HEK293 (cell line): ENCODE results near the gene THUMPD3.

Source experiments
- CTCF ChIA-PET: fragments of 350-600 bp; formaldehyde crosslinking; extraction: SDS; loops from one replicate; lab custom pipeline; 2021; ENCODE audit warnings: antibody characterized with exemption; lab: Yijun Ruan, JAX
- POLR2A ChIA-PET: fragments of 300-600 bp; formaldehyde crosslinking; extraction: SDS; loops from one replicate; lab custom pipeline; 2020; ENCODE audit warnings: antibody characterized with exemption, inconsistent platforms; lab: Yijun Ruan, JAX
- H3K27ac ChIP-seq: fragments of 200-500 bp; sonication (Bioruptor generic); 2 replicates; pipeline ENCODE4 v1.5.1; 2014; ENCODE audit warnings: low read depth, low read length, control low read depth, inconsistent platforms; ENCODE audit errors: extremely low read depth
- H3K36me3 ChIP-seq, 2 experiments: fragments of 200-500 bp in 1 of 2; sonication (Bioruptor generic) in 1 of 2; 1 replicate in 1 of 2; 2 replicates in 1 of 2; pipeline ENCODE4 v1.5.1; 2014 to 2017; ENCODE audit warnings: inconsistent platforms in 2 of 2, low read length in 2 of 2; ENCODE audit not compliant: control insufficient read depth in 2 of 2, insufficient read depth in 1 of 2
- H3K4me1 ChIP-seq: fragments of 200-500 bp; sonication (Bioruptor generic); 2 replicates; pipeline ENCODE4 v1.5.1; 2014; ENCODE audit warnings: mild to moderate bottlenecking, low read length, inconsistent platforms; ENCODE audit not compliant: control insufficient read depth, insufficient read depth
- H3K4me3 ChIP-seq: 2 replicates; pipeline ENCODE4 v1.5.1; 2011; ENCODE audit warnings: low read depth, mild to moderate bottlenecking, control low read depth, low read length, moderate library complexity
- H3K9me3 ChIP-seq: fragments of 200-500 bp; sonication (Bioruptor generic); 2 replicates; pipeline ENCODE4 v1.5.1; 2014; ENCODE audit warnings: low read depth, low read length, inconsistent platforms; ENCODE audit not compliant: control insufficient read depth, insufficient read depth
- GLIS1 ChIP-seq: fragments of 450-650 bp; formaldehyde crosslinking; IDR thresholded peaks from 2 replicates; pipeline ENCODE4 v1.5.1; 2016; ENCODE audit warnings: missing biosample characterization, missing genetic modification characterization
- IKZF3 ChIP-seq: fragments of 450-650 bp; IDR thresholded peaks from 2 replicates; pipeline ENCODE4 v1.5.0; 2018; ENCODE audit warnings: missing biosample characterization, mild to moderate bottlenecking, missing genetic modification characterization, moderate library complexity
- KLF1 ChIP-seq: fragments of 450-650 bp; formaldehyde crosslinking; IDR thresholded peaks from 2 replicates; pipeline ENCODE4 v1.5.1; 2016; ENCODE audit warnings: missing biosample characterization, missing genetic modification characterization
- KLF10 ChIP-seq: fragments of 450-650 bp; IDR thresholded peaks from 2 replicates; pipeline ENCODE4 v1.5.1; 2018; ENCODE audit warnings: missing biosample characterization, mild to moderate bottlenecking, missing genetic modification characterization
- KLF7 ChIP-seq: fragments of 450-650 bp; formaldehyde crosslinking; IDR thresholded peaks from 2 replicates; pipeline ENCODE4 v1.5.1; 2016; ENCODE audit warnings: missing biosample characterization, missing genetic modification characterization, borderline replicate concordance
- PRDM1 ChIP-seq: fragments of 450-650 bp; formaldehyde crosslinking; IDR thresholded peaks from 2 replicates; pipeline ENCODE4; 2016; ENCODE audit warnings: missing biosample characterization, missing genetic modification characterization
- SP2 ChIP-seq: fragments of 450-650 bp; formaldehyde crosslinking; IDR thresholded peaks from 2 replicates; pipeline ENCODE4 v1.5.1; 2016; ENCODE audit warnings: missing biosample characterization, missing genetic modification characterization
- SP7 ChIP-seq: fragments of 450-650 bp; formaldehyde crosslinking; IDR thresholded peaks from 2 replicates; pipeline ENCODE4 v1.5.1; 2016; ENCODE audit warnings: missing biosample characterization, missing genetic modification characterization
- ZBTB20 ChIP-seq: fragments of 450-650 bp; formaldehyde crosslinking; IDR thresholded peaks from 2 replicates; pipeline ENCODE4 v1.5.1; 2016; ENCODE audit warnings: missing biosample characterization, missing genetic modification characterization
- ZBTB21 ChIP-seq: fragments of 450-650 bp; formaldehyde crosslinking; IDR thresholded peaks from 2 replicates; pipeline ENCODE4 v1.5.1; 2017; ENCODE audit warnings: missing biosample characterization, missing genetic modification characterization
- ZBTB48 ChIP-seq: fragments of 450-650 bp; formaldehyde crosslinking; IDR thresholded peaks from 2 replicates; pipeline ENCODE4 v1.5.1; 2016; ENCODE audit warnings: missing biosample characterization, missing genetic modification characterization
- ZBTB8A ChIP-seq: fragments of 450-650 bp; formaldehyde crosslinking; IDR thresholded peaks from 2 replicates; pipeline ENCODE4 v1.5.1; 2016; ENCODE audit warnings: missing biosample characterization, missing genetic modification characterization
- ZEB2 ChIP-seq: fragments of 450-650 bp; formaldehyde crosslinking; IDR thresholded peaks from 2 replicates; pipeline ENCODE4 v1.5.1; 2016; ENCODE audit warnings: missing biosample characterization, missing genetic modification characterization
- ZFP69B ChIP-seq: fragments of 450-650 bp; formaldehyde crosslinking; IDR thresholded peaks from 2 replicates; pipeline ENCODE4 v1.5.1; 2016; ENCODE audit warnings: missing biosample characterization, missing genetic modification characterization
- ZIC2 ChIP-seq: fragments of 450-650 bp; formaldehyde crosslinking; IDR thresholded peaks from 2 replicates; pipeline ENCODE4 v1.5.1; 2016; ENCODE audit warnings: missing biosample characterization, missing genetic modification characterization
- ZNF112 ChIP-seq: fragments of 450-650 bp; formaldehyde crosslinking; IDR thresholded peaks from 2 replicates; pipeline ENCODE4 v1.5.0; 2017; ENCODE audit warnings: missing biosample characterization, missing genetic modification characterization
- ZNF121 ChIP-seq: fragments of 450-650 bp; formaldehyde crosslinking; IDR thresholded peaks from 2 replicates; pipeline ENCODE4 v1.5.1; 2016; ENCODE audit warnings: missing biosample characterization, missing genetic modification characterization
- ZNF169 ChIP-seq: fragments of 450-650 bp; formaldehyde crosslinking; IDR thresholded peaks from 2 replicates; pipeline ENCODE4 v1.5.1; 2016; ENCODE audit warnings: missing biosample characterization, missing genetic modification characterization
- ZNF174 ChIP-seq: fragments of 450-650 bp; formaldehyde crosslinking; IDR thresholded peaks from 2 replicates; pipeline ENCODE4 v1.5.0; 2017; ENCODE audit warnings: missing biosample characterization, mild to moderate bottlenecking, missing genetic modification characterization
- ZNF274 ChIP-seq, 2 experiments: fragments of 200-500 bp in 1 of 2; fragments of 450-650 bp in 1 of 2; sonication (Bioruptor generic) in 1 of 2; formaldehyde crosslinking in 1 of 2; IDR thresholded peaks; 2 replicates each; pipeline versions ENCODE4 v1.5.1 to v1.6.1; 2014 to 2016; ENCODE audit warnings: borderline replicate concordance in 1 of 2, inconsistent platforms in 1 of 2, low read length in 1 of 2, missing biosample characterization in 1 of 2, missing genetic modification characterization in 1 of 2
- ZNF324 ChIP-seq: fragments of 450-650 bp; formaldehyde crosslinking; IDR thresholded peaks from 2 replicates; pipeline ENCODE4 v1.5.1; 2016; ENCODE audit warnings: missing biosample characterization, missing genetic modification characterization
- ZNF341 ChIP-seq: fragments of 450-650 bp; formaldehyde crosslinking; IDR thresholded peaks from 2 replicates; pipeline ENCODE4; 2016; ENCODE audit warnings: low read depth, missing biosample characterization, missing genetic modification characterization
- ZNF391 ChIP-seq: fragments of 450-650 bp; formaldehyde crosslinking; IDR thresholded peaks from 2 replicates; pipeline ENCODE4 v1.5.1; 2016; ENCODE audit warnings: low read depth, missing biosample characterization, missing genetic modification characterization, borderline replicate concordance
- ZNF394 ChIP-seq: fragments of 450-650 bp; formaldehyde crosslinking; IDR thresholded peaks from 2 replicates; pipeline ENCODE4 v1.5.1; 2016; ENCODE audit warnings: missing biosample characterization, missing genetic modification characterization, mild to moderate bottlenecking, moderate library complexity, borderline replicate concordance
- ZNF426 ChIP-seq: fragments of 450-650 bp; formaldehyde crosslinking; IDR thresholded peaks from 2 replicates; pipeline ENCODE4 v1.5.1; 2017; ENCODE audit warnings: missing biosample characterization, missing genetic modification characterization, mild to moderate bottlenecking, inconsistent platforms, moderate library complexity
- ZNF629 ChIP-seq: fragments of 450-650 bp; formaldehyde crosslinking; IDR thresholded peaks from 2 replicates; pipeline ENCODE4 v1.5.1; 2017; ENCODE audit warnings: missing biosample characterization, missing genetic modification characterization
- ZNF639 ChIP-seq: fragments of 450-650 bp; formaldehyde crosslinking; IDR thresholded peaks from 2 replicates; pipeline ENCODE4 v1.5.1; 2016; ENCODE audit warnings: missing biosample characterization, missing genetic modification characterization
- ZNF701 ChIP-seq: fragments of 450-650 bp; formaldehyde crosslinking; IDR thresholded peaks from 2 replicates; pipeline ENCODE4 v1.5.1; 2016; ENCODE audit warnings: missing biosample characterization, missing genetic modification characterization
- ZNF837 ChIP-seq: fragments of 450-650 bp; formaldehyde crosslinking; IDR thresholded peaks from 2 replicates; pipeline ENCODE4 v1.5.1; 2016; ENCODE audit warnings: missing biosample characterization, missing genetic modification characterization
- ZNF843 ChIP-seq: fragments of 450-650 bp; formaldehyde crosslinking; IDR thresholded peaks from 2 replicates; pipeline ENCODE4 v1.5.1; 2016; ENCODE audit warnings: missing biosample characterization, missing genetic modification characterization
- ZSCAN16 ChIP-seq: fragments of 450-650 bp; formaldehyde crosslinking; IDR thresholded peaks from 2 replicates; pipeline ENCODE4 v1.5.1; 2016; ENCODE audit warnings: missing biosample characterization, missing genetic modification characterization
- TF ChIP-seq, protein P1 (sequence below): fragments of 450-650 bp; formaldehyde crosslinking; IDR thresholded peaks from 2 replicates; pipeline ENCODE4 v1.5.1; 2017; ENCODE audit warnings: missing biosample characterization, mild to moderate bottlenecking, missing genetic modification characterization, moderate library complexity
- TF ChIP-seq, protein P2 (sequence below): fragments of 450-650 bp; formaldehyde crosslinking; IDR thresholded peaks from 2 replicates; pipeline ENCODE4 v1.5.1; 2016; ENCODE audit warnings: missing biosample characterization, missing genetic modification characterization
- TF ChIP-seq, protein P3 (sequence below): fragments of 450-650 bp; formaldehyde crosslinking; IDR thresholded peaks from 2 replicates; pipeline ENCODE4 v1.5.1; 2016; ENCODE audit warnings: missing biosample characterization, missing genetic modification characterization, low read depth

The THUMPD3 gene

GRCh38 chr3:9395570-9396300 lies 32.9 kb downstream of the THUMPD3 start:
- Histone ChIP-seq H3K27ac (peak overlapping the region; percentile 99), H3K4me3 (peak overlapping the region; percentile 63), H3K9me3 (no peaks in the 10 kb centered on the region), H3K36me3 (peaks cover 24 to 49% of the 10 kb centered on the region in 2 experiments), H3K4me1 (peaks cover 15% of the 10 kb centered on the region)
- CTCF ChIA-PET, result interaction anchor here (0.5 to 1.3 kb wide), 3 partner anchors 21 to 28 kb away, joined by 4 to 6 read pairs (median 4); no protein-coding TSS in a partner anchor
- POLR2A ChIA-PET, result interaction anchor here (0.7 to 5.1 kb wide), 17 partner anchors 9 to 926 kb away, joined by 3 to 70 read pairs (median 4); partner anchors contain the start of genes OGG1 and THUMPD3
- TF ChIP-seq ZEB2 (tag by site-specific recombination) (no peak), ZNF394 (tag by site-specific recombination) (no peak), ZNF391 (tag by site-specific recombination) (no peak), ZFP69B (tag by site-specific recombination) (no peak), ZIC2 (no peak), ZNF639 (tag by site-specific recombination) (no peak), ZNF274 (IDR thresholded peaks at IDR 0.05; ENCODE audit: low read length) (no peak), ZNF274 (tag by site-specific recombination; IDR thresholded peaks at IDR 0.05; ENCODE audit: borderline replicate concordance) (no peak), ZNF701 (no peak), KLF7 (tag by site-specific recombination) (peak; percentile 94), ZNF426 (tag by site-specific recombination) (no peak), IKZF3 (tag by site-specific recombination) (no peak), ZBTB21 (tag by site-specific recombination) (peak; percentile 60; the same call in 1 of the 2 replicates), KLF10 (tag by site-specific recombination) (no peak), ZNF837 (tag by site-specific recombination) (no peak), KLF1 (tag by site-specific recombination) (peak; percentile 95), ZSCAN16 (tag by site-specific recombination) (no peak), ZBTB20 (tag by site-specific recombination) (no peak), ZNF843 (tag by site-specific recombination) (no peak), ZBTB48 (tag by site-specific recombination) (peak; percentile 89), ZNF169 (tag by site-specific recombination) (no peak), PRDM1 (tag by site-specific recombination) (peak; percentile 73), SP2 (no peak), SP7 (no peak; the same call in 1 of the 2 replicates), ZNF112 (tag by site-specific recombination) (no peak), ZNF174 (no peak), ZBTB8A (tag by site-specific recombination) (peak; percentile 50; the same call in 1 of the 2 replicates), ZNF324 (tag by site-specific recombination) (no peak), ZNF341 (tag by site-specific recombination) (no peak), ZNF629 (peak; percentile 75; the same call in 1 of the 2 replicates), GLIS1 (peak; percentile 44; the same call in 1 of the 2 replicates), ZNF121 (no peak)
- TF ChIP-seq, protein P1, sequence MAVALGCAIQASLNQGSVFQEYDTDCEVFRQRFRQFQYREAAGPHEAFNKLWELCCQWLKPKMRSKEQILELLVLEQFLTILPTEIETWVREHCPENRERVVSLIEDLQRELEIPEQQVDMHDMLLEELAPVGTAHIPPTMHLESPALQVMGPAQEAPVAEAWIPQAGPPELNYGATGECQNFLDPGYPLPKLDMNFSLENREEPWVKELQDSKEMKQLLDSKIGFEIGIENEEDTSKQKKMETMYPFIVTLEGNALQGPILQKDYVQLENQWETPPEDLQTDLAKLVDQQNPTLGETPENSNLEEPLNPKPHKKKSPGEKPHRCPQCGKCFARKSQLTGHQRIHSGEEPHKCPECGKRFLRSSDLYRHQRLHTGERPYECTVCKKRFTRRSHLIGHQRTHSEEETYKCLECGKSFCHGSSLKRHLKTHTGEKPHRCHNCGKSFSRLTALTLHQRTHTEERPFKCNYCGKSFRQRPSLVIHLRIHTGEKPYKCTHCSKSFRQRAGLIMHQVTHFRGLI (tag by site-specific recombination), result no peak
- TF ChIP-seq, protein P2, sequence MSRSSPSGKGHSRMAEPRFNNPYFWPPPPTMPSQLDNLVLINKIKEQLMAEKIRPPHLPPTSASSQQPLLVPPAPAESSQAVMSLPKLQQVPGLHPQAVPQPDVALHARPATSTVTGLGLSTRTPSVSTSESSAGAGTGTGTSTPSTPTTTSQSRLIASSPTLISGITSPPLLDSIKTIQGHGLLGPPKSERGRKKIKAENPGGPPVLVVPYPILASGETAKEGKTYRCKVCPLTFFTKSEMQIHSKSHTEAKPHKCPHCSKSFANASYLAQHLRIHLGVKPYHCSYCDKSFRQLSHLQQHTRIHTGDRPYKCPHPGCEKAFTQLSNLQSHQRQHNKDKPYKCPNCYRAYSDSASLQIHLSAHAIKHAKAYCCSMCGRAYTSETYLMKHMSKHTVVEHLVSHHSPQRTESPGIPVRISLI (tag by site-specific recombination), result no peak
- TF ChIP-seq, protein P3, sequence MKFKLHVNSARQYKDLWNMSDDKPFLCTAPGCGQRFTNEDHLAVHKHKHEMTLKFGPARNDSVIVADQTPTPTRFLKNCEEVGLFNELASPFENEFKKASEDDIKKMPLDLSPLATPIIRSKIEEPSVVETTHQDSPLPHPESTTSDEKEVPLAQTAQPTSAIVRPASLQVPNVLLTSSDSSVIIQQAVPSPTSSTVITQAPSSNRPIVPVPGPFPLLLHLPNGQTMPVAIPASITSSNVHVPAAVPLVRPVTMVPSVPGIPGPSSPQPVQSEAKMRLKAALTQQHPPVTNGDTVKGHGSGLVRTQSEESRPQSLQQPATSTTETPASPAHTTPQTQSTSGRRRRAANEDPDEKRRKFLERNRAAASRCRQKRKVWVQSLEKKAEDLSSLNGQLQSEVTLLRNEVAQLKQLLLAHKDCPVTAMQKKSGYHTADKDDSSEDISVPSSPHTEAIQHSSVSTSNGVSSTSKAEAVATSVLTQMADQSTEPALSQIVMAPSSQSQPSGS, result peak; percentile 65; the same call in 1 of the 2 replicates
